Urinary bladder (tissue), 4 donors: ENCODE measurements around the gene PRPSAP1. TPM values are rescaled to one million over a fixed set of nuclear protein-coding genes. Genes with fewer than 3 reads are reported as not detected.
A peak's percentile ranks its signal among the peaks of the same experiment; 100 is the strongest.
"Not testable (repeated sequence)": the region's sequence is repeated elsewhere in the genome, so short reads cannot be mapped to it uniquely, and the experiment has no call there.

Experiments
- DNase-seq: peaks from one replicate; pipeline ENCODE4 v3.0.0-alpha.2; 2015; ENCODE audit errors: extremely low spot score
- H3K27ac ChIP-seq: one replicate; pipeline ENCODE4 v1.5.1; 2013; ENCODE audit warnings: low read depth, mild to moderate bottlenecking, moderate library complexity
- H3K36me3 ChIP-seq: one replicate; pipeline ENCODE4 v1.6.1; 2013; ENCODE audit warnings: mild to moderate bottlenecking, moderate library complexity; ENCODE audit not compliant: insufficient read depth
- H3K4me1 ChIP-seq: one replicate; pipeline ENCODE4 v1.6.1; 2013; ENCODE audit warnings: mild to moderate bottlenecking, moderate library complexity; ENCODE audit not compliant: insufficient read depth
- H3K4me3 ChIP-seq: one replicate; pipeline ENCODE4 v1.5.1; 2013; ENCODE audit warnings: low read depth, low read length
- WGBS: extraction: QIAGEN DNeasy Blood & Tissue Kit; methylation state at CpG from one replicate; pipeline ENCODE4 v1.1.7; 2013; 5-methylcytosine and 5-hydroxymethylcytosine counted together
- polyA plus RNA-seq: library from polyadenylated mRNA; stranded (reverse); fragments of 200-250 nt; gene quantifications from one replicate; pipeline ENCODE4 v1.2.3, GENCODE V29; 2013
- total RNA-seq: library from RNA; depleted of rRNA; stranded (reverse); fragments of >200 nt; gene quantifications from one replicate; pipeline ENCODE4 v1.2.3, GENCODE V29; 2014
- donor health status: healthy with polysubstance abuse.
- donor health status: healthy.

PRPSAP1 gene
- total and polyA plus RNA-seq, 2 donors: 38.9 to 40.5 TPM

DNA sequence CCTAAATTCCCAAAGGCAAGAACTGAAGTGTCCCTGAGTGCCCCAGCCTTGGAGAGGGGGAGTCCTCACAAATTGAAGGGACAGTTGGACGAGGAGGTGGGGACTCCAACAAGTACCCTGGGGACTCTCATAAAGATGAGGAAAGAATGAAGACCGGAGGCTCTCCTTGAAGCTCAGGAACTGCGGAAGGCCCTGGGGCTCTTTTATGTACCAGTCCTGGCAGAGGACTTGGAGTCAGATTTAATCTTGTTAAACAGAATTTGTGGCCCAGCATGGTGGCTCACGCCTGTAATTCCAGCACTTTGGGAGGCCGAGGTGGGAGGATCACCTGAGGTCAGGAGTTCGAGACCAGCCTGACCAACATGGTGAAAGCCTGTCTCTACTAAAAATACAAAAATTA is 6.1 kb upstream of the PRPSAP1 start:
- not testable (repeated sequence) for H3K4me1 ChIP-seq, H3K4me3 ChIP-seq, DNase-seq, H3K36me3 ChIP-seq, H3K27ac ChIP-seq
- 87% methylated on average over 6 of the region's 6 CpGs for WGBS

DNA sequence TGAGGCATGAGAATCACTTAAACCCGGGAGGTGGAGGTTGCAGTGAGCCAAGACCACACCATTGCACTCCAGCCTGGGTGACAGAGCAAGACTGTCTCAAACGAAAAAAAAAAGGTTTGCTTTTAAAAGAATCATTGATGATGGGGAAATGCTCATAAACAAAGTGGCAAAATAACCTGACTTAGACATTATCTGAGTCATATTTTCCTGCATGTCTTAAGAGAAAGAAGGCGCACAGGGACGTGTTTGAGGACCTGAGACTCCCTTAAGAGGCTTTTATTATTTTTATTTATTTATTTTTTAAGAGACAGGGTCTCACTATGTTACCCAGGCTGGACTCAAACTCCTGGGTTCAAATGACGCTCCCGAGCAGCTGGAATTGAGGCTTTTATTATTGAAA is 5.7 kb upstream of the PRPSAP1 start:
- Histone ChIP-seq H3K27ac (no peak overlapping the region), H3K4me3 (no peak overlapping the region), H3K36me3 (no peaks in the 10 kb centered on the region), H3K4me1 (no peaks in the 10 kb centered on the region)
- 84% methylated on average over 6 of the region's 6 CpGs for WGBS
- no peak for DNase-seq

DNA sequence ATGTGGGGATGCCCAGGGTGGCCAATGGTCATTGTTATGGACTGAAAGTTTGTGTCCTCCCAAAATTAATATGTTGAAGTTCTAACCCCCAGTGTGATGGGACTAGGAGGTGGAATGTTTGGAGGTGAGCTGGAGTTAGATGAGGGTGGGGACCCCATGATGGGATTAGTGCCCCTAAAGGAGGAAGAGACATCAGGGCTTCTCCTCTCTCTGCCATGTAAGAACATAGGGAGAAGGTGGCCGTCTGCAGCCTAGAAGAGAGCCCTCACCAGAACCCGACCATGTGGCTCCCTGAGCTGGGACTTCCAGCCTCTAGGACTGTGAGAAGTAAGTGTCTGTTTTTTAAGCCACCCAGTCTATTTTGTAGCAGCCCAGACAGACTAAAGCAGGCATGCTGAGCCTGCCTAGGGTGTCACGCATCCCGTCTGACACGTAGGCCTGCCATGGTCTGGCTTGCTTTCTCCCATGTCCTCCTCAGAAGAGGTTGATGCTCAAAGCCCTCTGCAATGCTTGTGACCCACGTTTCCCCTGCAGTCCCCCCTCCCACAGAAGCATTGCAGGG is 4.0 kb upstream of the PRPSAP1 start:
- DNase-seq: no peak
- H3K4me1 ChIP-seq: no peaks in the 10 kb centered on the region
- 81% methylated on average over 6 of the region's 6 CpGs for WGBS
- H3K4me3 ChIP-seq: no peak overlapping the region
- no peaks in the 10 kb centered on the region for H3K36me3 ChIP-seq
- H3K27ac ChIP-seq: no peak overlapping the region

DNA sequence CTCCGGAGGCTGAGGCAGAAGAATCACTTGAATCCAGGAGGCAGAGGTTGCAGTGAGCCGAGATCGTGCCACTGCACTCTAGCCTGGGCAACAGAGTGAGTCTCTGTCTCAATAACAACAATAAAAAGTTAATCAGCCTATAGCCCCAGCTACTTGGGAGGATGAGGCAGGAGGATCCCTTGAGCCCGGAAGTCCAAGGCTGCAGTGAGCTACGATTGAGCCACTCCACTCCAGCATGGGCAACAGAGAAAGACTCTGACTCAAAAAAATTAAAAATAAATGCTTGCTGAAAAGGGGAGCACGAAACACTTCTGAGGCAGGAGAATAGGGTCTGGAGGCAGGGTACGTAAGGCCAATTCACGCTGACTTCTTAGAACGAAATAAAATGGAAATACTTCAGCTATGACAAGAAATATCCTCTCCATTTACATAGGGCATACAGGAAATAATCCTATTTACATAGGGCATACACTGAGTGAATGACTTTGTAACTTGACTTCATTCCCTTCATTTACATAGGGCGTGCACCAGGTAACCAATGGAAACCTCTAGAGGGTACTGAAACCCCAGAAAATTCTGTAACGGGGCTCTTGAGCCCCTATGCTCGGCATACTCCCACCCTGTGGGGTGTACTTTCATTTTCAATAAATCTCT is 3.2 kb upstream of the PRPSAP1 start:
- H3K27ac ChIP-seq: no peak overlapping the region
- DNase-seq: no peak
- no peaks in the 10 kb centered on the region for H3K36me3 ChIP-seq
- WGBS: 66% methylated on average over 12 of the region's 12 CpGs
- no peaks in the 10 kb centered on the region for H3K4me1 ChIP-seq
- H3K4me3 ChIP-seq: no peak overlapping the region

DNA sequence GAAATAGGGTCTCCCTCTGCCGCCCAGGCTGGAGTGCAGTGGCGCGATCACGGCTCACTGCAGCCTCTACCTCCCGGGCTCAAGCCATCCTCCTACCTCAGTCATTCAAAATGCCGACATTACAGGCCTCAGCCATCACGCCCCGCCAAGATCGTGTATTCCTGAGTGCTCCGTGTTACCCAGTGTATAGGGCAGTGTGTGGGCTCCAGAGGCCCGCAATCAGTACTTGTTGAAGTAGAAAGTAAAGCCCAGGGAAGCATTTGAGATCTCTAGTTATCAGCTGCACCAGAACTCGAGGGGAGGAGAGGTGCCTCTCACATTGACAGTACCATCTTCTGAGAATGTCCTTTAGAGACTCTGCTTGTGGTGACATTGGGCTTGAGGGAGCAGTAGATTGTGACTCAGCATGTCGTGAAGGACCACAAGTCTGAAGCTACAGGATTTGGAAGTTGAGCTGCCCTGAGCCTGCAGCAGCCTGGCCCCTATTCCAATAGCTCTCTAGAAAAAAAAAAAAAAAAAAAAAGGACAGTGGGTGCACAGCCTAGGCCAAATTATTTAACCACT is 1.1 kb upstream of the PRPSAP1 start:
- DNase-seq: no peak
- Histone ChIP-seq H3K4me3 (no peak overlapping the region), H3K27ac (no peak overlapping the region), H3K4me1 (no peaks in the 10 kb centered on the region), H3K36me3 (no peaks in the 10 kb centered on the region)
- 53% methylated on average over 13 of the region's 13 CpGs for WGBS

DNA sequence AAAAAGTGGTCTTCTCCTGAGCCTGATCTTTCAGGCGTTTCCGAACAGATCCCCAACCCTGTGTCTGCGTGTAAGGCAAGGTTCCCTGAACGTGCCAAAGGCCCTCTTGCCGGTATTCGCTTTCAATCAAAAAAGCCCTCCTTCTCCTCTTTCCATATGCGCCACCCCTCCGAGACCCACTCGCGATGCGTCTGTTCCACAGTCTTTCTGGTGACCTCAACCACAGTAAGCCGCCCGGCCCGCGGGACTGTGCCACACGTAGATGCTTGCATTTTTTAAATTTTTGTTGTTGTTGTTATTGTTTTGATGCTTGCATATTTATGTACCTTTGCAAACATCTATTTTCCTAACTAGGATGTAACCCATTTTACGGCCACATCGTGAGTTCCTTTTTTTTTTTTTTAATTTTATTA is 607 bp upstream of the PRPSAP1 start:
- no peak for DNase-seq
- Histone ChIP-seq H3K36me3 (no peaks in the 10 kb centered on the region), H3K4me3 (peak overlapping the region; percentile 95), H3K27ac (no peak overlapping the region), H3K4me1 (no peaks in the 10 kb centered on the region)
- 3% methylated on average over 18 of the region's 18 CpGs for WGBS

DNA sequence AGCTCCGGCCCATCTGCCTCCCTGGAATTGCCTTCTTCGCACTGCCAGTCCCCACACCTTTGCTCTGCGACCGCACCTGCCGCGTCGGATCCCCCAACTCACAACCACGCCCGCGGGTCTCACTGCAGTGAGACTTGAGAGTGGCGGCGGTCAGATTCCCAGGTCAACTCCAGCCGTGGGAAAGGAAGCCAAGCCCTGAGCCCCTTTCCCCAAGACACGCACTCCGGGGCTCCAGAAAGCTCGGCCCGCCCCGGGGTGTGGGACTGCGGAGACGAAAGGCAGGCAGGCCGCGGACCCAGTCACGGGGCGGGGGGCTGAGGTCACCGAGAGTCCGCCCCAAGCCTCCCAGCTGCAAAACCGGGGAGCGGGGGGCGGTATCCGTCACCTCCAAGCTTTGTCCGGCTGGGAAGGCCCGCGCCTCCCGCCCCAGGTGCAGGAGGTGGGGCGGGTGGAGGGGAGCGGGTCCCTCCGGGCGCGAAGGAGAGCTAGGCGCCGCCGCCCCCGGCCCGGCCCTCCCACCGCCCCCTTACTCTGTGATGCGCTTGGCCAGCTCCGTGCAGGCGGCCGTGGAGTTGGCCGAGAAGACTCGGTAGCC is 615 bp downstream of the PRPSAP1 start:
- Histone ChIP-seq H3K27ac (peak overlapping the region; percentile 82), H3K4me3 (peak overlapping the region; percentile 95), H3K36me3 (no peaks in the 10 kb centered on the region), H3K4me1 (no peaks in the 10 kb centered on the region)
- no peak for DNase-seq
- WGBS: under 1% methylated on average over 51 of the region's 51 CpGs

DNA sequence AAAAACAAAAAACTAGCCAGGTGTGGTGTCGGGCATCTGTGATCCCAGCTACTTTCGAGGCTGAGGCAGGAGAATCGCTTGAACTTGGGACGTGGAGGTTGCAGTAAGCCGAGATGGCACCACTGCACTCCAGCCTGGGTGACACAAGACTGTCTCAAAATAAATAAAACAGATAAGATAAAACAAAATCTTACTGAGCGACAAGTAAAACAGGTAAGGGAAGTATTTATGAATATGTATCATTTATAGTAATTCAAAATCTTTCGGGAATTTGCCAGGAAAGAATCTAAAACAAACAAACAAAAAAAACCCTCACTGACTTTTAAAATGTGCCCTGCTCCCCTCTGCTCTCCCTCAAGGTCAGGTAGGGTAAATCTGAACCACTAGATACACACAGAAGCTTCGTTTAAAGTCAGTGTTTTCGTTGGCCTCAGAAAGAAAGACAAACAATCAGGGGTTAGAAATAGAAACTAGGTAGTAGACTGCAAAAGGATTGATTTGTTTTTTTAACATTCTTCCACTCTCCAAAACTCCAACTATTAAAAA is 2.1 kb downstream of the PRPSAP1 start:
- Histone ChIP-seq H3K36me3 (no peaks in the 10 kb centered on the region), H3K4me3 (no peak overlapping the region), H3K27ac (no peak overlapping the region), H3K4me1 (no peaks in the 10 kb centered on the region)
- WGBS: 79% methylated on average over 9 of the region's 9 CpGs
- no peak for DNase-seq

DNA sequence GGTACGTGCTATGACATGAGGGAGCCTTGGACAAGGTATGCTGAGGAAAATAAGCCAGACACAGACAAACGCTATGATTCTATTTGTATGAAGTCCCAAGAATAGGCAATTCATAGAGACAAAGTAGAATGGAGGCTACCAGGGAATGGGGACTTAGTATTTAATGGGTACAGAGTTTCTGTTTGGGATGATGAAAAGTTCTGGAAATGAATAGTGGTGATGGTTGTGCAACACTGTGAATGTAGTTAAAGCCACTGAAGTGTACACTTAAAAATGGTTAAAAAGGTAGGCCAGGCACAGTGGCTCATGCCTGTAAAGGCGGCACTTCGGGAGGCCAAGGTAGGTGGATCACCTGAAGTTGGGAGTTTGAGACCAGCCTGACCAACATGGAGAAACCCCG is 3.3 kb downstream of the PRPSAP1 start:
- no peak overlapping the region for H3K4me3 ChIP-seq
- H3K36me3 ChIP-seq: no peaks in the 10 kb centered on the region
- DNase-seq: no peak
- H3K4me1 ChIP-seq: no peaks in the 10 kb centered on the region
- WGBS: 97% methylated on average over 5 of the region's 5 CpGs
- no peak overlapping the region for H3K27ac ChIP-seq

DNA sequence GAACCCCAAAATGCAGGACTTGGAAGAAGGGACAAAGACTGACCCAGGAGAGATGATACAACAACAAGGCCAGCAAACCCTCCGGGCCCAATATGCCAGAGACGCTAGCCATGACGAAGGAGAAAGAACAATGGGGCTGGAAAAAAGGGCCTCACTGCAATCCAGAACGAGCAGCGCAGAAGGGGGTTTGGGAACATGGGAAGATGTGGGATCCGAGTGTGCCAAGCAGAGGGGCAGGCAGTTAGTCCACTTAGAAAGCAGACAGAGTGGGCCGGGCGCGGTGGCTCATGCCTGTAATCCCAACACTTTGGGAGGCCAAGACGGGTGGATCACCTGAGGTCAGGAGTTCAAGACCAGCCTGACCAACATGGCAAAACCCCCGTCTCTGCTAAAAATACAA is 6.8 kb downstream of the PRPSAP1 start:
- H3K36me3 ChIP-seq: not testable (repeated sequence)

DNA sequence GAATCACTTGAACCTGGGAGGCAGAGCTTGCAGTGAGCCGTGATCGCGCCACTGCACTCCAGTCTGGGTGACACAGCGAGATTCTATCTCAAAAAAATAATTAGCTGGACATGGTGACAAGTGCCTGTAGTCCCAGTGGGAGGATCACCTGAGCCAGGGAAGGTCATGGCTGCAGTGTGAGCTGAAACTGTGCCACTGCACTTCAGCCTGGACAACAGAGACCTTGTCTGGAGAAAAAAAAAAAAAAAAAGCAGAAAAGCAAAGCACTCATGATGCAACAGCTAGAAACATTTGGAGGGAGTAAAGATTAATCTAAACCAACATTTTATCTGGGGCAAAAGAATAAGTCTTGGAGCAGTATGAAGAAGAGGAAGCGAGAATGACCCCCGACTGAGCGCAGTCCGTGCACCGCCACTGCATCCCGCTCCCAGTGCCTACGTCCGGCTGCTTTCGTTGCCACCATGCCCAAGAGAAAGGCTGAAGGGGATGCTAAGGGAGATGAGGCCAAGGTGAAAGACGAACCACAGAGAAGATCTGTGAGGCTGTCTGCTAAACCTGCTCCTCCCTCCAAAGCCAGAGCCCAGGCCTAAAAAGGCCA is 8.2 kb downstream of the PRPSAP1 start:
- H3K27ac ChIP-seq: no peak overlapping the region
- DNase-seq: no peak
- no peaks in the 10 kb centered on the region for H3K4me1 ChIP-seq
- no peaks in the 10 kb centered on the region for H3K36me3 ChIP-seq
- WGBS: 95% methylated on average over 14 of the region's 14 CpGs
- no peak overlapping the region for H3K4me3 ChIP-seq

More for the DNA sequence above, 6.8 kb downstream of the PRPSAP1 start:
- DNase-seq, H3K4me1 ChIP-seq, H3K27ac ChIP-seq, H3K4me3 ChIP-seq: not testable (repeated sequence)
- WGBS: 94% methylated on average over 11 of the region's 11 CpGs

DNA sequence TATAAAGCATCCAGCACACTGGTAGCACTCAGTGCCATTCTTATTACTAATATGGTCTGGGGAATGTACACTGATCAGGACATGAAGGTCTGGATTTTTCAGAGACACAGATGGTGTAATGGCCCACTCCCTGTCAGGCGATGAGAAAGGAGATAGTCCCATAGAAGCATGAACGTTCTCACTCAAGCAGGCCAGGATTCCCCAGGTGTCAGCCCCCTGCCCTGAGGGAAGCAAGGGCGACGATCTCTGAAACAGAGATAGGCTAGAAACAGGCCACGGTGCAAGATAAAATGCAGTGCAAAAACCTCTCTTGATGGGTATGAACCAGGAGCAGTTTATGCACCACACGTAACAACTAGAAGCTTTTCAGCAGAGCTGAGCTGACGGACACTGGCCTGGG is 10.6 kb downstream of the PRPSAP1 start:
- WGBS: 95% methylated on average over 7 of the region's 7 CpGs
- no peak for DNase-seq
- Histone ChIP-seq H3K4me1 (no peaks in the 10 kb centered on the region), H3K4me3 (no peak overlapping the region), H3K27ac (no peak overlapping the region), H3K36me3 (no peaks in the 10 kb centered on the region)

DNA sequence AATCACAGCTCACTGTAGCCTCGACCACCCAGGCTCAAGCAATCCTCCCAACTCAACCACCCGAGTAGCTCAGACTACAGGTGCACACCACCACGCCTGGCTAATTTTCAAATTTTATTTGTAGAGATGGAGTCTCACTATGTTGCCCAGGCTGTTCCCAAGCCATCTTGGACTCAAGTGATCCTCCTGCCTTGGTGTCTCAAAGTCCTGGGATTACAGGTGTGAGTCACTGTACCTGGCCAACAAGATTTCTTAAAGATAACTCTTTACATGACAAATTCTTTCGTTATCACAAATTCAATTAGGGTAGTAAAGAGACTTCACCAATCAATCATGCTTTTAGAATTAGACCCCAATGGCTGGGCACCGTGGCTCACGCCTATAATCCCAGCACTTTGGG is 12.4 kb downstream of the PRPSAP1 start:
- H3K36me3 ChIP-seq: no peaks in the 10 kb centered on the region
- 94% methylated on average over 6 of the region's 6 CpGs for WGBS

DNA sequence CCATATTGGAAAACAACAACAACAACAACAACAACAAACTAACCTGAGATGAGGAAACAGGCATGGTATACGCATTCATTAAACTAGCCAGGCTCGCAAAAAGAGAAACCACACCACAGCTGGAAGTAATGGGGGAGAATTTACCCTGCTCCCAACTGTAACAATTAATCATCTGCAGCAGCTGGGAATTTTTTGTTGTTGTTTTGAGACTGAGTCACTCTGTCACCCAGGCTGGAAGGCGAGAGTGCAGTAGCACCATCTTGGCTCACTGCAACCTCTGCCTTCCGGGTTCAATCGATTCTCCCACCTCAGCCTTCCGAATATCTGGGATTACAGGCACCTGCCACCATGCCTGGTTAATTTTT is 16.3 kb downstream of the PRPSAP1 start:
- 90% methylated on average over 6 of the region's 6 CpGs for WGBS
- no peak overlapping the region for H3K27ac ChIP-seq
- no peak overlapping the region for H3K4me3 ChIP-seq
- H3K36me3 ChIP-seq: no peaks in the 10 kb centered on the region
- no peak for DNase-seq
- no peaks in the 10 kb centered on the region for H3K4me1 ChIP-seq

More for the DNA sequence above, 12.4 kb downstream of the PRPSAP1 start:
- Histone ChIP-seq H3K4me3 (no peak overlapping the region), H3K27ac (no peak overlapping the region), H3K4me1 (no peaks in the 10 kb centered on the region)
- no peak for DNase-seq
